ENCODE results near the gene ZBTB40.

DNA sequence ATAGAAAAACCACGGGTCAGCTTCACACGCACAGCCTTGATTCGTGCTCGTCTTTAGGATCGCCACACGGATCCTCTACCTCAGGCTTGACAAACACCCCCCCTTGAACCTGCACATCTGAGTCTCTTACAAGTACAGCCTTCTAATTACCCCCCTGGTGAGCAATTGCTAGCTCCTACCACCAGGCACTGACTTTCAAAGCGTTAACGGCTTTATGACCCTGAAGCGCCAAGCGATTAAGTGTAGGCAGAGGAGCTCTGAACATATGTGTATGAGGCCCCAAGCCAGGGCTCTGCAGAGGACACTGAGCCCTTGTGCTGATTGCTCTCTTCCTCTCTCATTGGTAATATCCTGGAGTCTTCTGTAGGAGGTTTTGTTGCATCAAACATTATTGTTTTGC lies 55.9 kb downstream of the ZBTB40 start:
- TF ChIP-seq, protein P1, sequence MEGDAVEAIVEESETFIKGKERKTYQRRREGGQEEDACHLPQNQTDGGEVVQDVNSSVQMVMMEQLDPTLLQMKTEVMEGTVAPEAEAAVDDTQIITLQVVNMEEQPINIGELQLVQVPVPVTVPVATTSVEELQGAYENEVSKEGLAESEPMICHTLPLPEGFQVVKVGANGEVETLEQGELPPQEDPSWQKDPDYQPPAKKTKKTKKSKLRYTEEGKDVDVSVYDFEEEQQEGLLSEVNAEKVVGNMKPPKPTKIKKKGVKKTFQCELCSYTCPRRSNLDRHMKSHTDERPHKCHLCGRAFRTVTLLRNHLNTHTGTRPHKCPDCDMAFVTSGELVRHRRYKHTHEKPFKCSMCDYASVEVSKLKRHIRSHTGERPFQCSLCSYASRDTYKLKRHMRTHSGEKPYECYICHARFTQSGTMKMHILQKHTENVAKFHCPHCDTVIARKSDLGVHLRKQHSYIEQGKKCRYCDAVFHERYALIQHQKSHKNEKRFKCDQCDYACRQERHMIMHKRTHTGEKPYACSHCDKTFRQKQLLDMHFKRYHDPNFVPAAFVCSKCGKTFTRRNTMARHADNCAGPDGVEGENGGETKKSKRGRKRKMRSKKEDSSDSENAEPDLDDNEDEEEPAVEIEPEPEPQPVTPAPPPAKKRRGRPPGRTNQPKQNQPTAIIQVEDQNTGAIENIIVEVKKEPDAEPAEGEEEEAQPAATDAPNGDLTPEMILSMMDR (IDR thresholded peaks at IDR 0.05) = peak in 2 of 7 experiments; percentile 6 to 10
- TF ChIP-seq POLR2A (IDR thresholded peaks at IDR 0.05) = no peak
